HG03432 (cell line): Measurements from ENCODE around the gene ZNF777.
"Not testable (repeated sequence)": the region's sequence is repeated elsewhere in the genome, so short reads cannot be mapped to it uniquely, and the experiment has no call there.

Experiments used
- ATAC-seq: cut with Tn5 transposase; IDR thresholded peaks from one replicate; pipeline ENCODE4 v1.9.1; 2021; ENCODE audit warnings: mild to moderate bottlenecking, moderate library complexity; ENCODE audit not compliant: unreplicated experiment

The ZNF777 gene

GRCh38 chr7:149460493-149461277 lies at the start of gene ZNF777:
ZNF777 (minus strand) TSS chr7:149461062; CDS start chr7:149456022, 5,040 bp downstream.
- peak; percentile 95 for ATAC-seq

- no peak for ATAC-seq
Observed at GRCh38 chr7:149510248-149510647, 49.4 kb upstream of the ZNF777 start.

- ATAC-seq, result no peak
Observed at GRCh38 chr7:149509774-149510173, 48.9 kb upstream of the ZNF777 start.

GRCh38 chr7:149505551-149505950 lies 44.7 kb upstream of the ZNF777 start:
- ATAC-seq, result no peak

- no peak for ATAC-seq
Observed at GRCh38 chr7:149501651-149502050, 40.8 kb upstream of the ZNF777 start.

GRCh38 chr7:149500910-149501309 lies 40.0 kb upstream of the ZNF777 start:
- no peak for ATAC-seq

- ATAC-seq, result no peak
Observed at GRCh38 chr7:149500201-149500600, 39.3 kb upstream of the ZNF777 start.

- ATAC-seq, result no peak
Observed at GRCh38 chr7:149498811-149499210, 37.9 kb upstream of the ZNF777 start.

GRCh38 chr7:149497467-149498261 lies 36.8 kb upstream of the ZNF777 start, which contains the start of gene ZNF746:
ZNF746 (minus strand) TSS chr7:149497809; CDS start chr7:149497536, 273 bp downstream.
- ATAC-seq, result peak; percentile 98

GRCh38 chr7:149496642-149497391 lies 36.0 kb upstream of the ZNF777 start:
- ATAC-seq, result peak; percentile 29

GRCh38 chr7:149495785-149496641 lies 35.2 kb upstream of the ZNF777 start:
- ATAC-seq, result no peak

- no peak for ATAC-seq
Observed at GRCh38 chr7:149494738-149495368, 34.0 kb upstream of the ZNF777 start.

- not testable (repeated sequence) for ATAC-seq
Observed at GRCh38 chr7:149493975-149494374, 33.1 kb upstream of the ZNF777 start.

- no peak for ATAC-seq
Observed at GRCh38 chr7:149493366-149493765, 32.5 kb upstream of the ZNF777 start.

- ATAC-seq, result no peak
Observed at GRCh38 chr7:149490083-149490760, 29.4 kb upstream of the ZNF777 start.

- ATAC-seq, result no peak
Observed at GRCh38 chr7:149489391-149490024, 28.6 kb upstream of the ZNF777 start.

GRCh38 chr7:149479568-149479967 lies 18.7 kb upstream of the ZNF777 start:
- ATAC-seq, result no peak

GRCh38 chr7:149478754-149479153 lies 17.9 kb upstream of the ZNF777 start:
- ATAC-seq, result no peak
